Cardiac fibroblast (primary cell): ENCODE measurements around the gene PHF14.

Source experiments
- DNase-seq, 2 donors: peaks; one replicate each; pipeline versions ENCODE4 v3.0.0 to v3.0.0-alpha.2; 2010; ENCODE audit warnings: low read depth in 2 of 2
- H3K4me3 ChIP-seq, 2 donors: replicated peaks in 1 of 2; 1 replicate in 1 of 2; 2 replicates in 1 of 2; pipeline ENCODE4 v1.5.1; 2011; ENCODE audit warnings: low read depth in 2 of 2, low read length in 2 of 2, mild to moderate bottlenecking in 2 of 2, moderate library complexity in 1 of 2
- TF ChIP-seq, protein P1 (sequence below): IDR thresholded peaks from one replicate; pipeline ENCODE4 v1.5.1; 2011; ENCODE audit warnings: low read depth, mild to moderate bottlenecking, low read length, inconsistent platforms

PHF14 gene

DNA sequence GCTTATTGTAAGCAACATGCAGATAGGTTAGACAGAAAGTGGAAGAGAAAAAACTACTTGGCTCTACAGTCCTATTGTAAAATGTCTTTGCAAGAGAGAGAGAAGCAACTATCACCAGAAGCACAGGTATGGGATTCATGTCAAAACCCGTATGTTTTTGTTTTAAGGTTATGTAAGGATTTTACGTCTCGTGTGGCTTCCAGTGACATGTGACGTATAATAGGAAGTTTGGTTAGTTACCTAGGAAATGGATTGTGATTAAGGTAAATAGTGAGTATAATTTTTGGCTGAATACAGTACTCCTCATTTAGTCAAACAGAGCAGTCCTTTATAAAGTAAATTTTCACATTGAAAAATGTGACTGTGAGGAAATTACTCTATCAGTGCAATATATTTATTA lies 62.0 kb downstream of the PHF14 start:
- TF ChIP-seq, protein P1, sequence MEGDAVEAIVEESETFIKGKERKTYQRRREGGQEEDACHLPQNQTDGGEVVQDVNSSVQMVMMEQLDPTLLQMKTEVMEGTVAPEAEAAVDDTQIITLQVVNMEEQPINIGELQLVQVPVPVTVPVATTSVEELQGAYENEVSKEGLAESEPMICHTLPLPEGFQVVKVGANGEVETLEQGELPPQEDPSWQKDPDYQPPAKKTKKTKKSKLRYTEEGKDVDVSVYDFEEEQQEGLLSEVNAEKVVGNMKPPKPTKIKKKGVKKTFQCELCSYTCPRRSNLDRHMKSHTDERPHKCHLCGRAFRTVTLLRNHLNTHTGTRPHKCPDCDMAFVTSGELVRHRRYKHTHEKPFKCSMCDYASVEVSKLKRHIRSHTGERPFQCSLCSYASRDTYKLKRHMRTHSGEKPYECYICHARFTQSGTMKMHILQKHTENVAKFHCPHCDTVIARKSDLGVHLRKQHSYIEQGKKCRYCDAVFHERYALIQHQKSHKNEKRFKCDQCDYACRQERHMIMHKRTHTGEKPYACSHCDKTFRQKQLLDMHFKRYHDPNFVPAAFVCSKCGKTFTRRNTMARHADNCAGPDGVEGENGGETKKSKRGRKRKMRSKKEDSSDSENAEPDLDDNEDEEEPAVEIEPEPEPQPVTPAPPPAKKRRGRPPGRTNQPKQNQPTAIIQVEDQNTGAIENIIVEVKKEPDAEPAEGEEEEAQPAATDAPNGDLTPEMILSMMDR = no peak
- H3K4me3 ChIP-seq = no peak overlapping the region
- no peak for DNase-seq

DNA sequence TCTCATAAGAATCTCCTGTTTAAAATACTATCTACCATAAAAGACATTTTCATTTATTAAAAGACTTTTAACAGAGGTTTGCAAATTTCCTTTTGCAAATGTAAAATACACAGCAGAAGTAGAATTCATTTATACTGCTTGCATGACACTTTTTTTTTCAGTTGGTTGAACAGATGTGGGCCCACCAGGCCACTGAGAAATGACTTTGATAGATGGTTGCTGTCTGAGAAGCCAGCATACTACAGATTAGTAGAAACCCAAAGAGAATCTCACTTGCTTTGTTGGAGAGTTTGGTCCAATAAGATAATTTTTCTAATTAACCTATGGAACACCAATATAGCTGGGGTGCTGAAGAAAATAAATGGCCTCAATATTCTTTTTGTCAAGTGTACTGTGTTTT lies 66.3 kb downstream of the PHF14 start:
- DNase-seq = no peak
- TF ChIP-seq, protein P1 = no peak
- H3K4me3 ChIP-seq = no peak overlapping the region

DNA sequence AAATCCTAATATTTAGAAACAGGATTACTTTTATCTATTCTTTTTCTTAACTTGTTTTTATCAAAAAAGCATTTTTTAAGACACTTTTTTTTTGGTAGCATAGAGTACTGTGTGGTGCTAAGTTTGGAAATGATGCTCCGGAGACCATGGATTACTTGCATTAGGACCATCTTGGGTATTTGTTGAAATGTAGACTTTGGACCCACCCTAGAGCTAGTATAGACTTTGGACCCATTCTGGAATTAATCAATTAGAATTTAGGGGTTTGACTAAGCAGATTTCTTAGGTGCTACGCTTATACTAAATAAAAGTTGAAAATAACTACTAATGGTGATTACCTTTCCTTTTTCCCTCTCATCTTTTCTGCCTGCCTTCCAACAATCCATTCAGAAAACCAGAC lies 80.4 kb downstream of the PHF14 start:
- TF ChIP-seq, protein P1 = no peak
- DNase-seq = no peak
- H3K4me3 ChIP-seq = no peak overlapping the region

DNA sequence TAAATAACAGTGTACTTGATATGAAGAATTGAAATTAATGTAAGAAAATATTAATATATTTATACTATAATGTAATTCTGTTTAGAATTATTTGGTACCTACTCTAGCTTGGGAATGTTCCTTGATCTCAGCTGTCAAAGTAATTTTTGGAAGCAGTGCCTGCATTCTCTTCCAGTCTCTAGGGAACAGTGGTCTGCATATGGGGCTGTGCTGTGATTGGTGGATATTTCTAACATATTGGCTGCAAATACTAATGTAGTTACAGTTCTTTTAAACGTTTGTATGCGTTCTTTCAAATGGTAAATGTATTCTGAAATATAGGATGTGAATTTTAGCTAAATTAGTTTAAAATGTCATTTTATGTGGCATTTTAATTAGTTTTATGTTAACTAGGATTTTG lies 87.2 kb downstream of the PHF14 start:
- no peak overlapping the region for H3K4me3 ChIP-seq
- TF ChIP-seq, protein P1 = no peak
- DNase-seq = peak; percentile 39 to 47

DNA sequence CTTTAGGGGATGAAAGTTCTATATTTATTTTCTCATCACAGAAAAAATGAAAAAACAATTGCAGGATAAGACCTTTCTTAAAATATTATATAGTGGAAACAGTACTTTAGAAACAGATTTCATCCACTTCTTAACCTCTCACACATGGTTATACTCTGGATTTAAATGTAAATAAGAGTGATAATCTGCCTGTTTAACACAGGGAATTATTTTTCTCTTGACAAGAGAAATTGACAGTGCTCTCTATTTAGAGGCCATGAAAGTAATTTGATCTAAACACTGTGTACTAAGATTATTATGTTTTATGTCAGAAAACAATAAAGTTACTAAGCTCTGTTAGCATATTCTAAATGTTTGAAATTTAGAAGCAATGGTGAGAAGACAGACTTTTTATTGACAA lies 88.4 kb downstream of the PHF14 start:
- H3K4me3 ChIP-seq = no peak overlapping the region
- TF ChIP-seq, protein P1 = no peak
- DNase-seq = no peak

DNA sequence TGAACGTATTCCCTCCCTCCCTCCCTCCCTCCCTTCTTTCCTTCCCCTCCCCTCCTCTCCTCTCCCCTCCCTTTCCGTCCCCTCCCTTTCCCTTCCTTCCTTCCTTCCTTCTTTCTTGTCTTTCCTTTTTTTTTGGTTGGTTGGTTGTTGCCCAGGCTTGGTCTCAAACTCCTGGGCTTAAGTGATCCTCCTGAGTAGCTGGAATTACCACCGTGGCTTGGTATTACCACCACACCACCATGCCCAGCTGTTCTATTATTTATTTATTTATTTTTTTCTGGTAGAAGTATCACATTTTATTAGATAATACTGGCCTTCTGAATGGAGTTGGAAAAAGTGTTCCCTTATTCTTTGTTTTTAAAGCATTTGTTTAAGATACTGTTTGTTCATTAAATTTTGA lies 95.9 kb downstream of the PHF14 start:
- DNase-seq = no peak
- H3K4me3 ChIP-seq = no peak overlapping the region
- TF ChIP-seq, protein P1 = no peak

DNA sequence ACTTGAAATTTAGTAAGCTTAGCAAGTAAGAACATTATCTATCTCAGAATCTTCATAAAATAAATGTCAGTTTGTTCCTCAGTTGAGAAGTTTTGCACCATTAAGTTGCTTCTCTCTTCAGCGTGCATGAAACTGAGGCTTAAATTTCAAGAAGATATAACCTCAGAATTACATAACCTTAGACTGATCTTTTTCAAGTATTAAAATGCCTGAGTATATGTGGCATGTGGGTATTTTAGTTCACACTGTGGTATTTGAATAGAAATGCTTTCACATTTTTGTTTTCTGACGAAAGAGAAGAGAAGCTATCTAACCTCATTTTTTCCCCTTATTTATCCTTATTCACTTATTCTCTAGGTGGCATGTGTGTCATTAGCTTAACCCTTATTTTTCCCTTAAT lies 104.1 kb downstream of the PHF14 start:
- no peak for DNase-seq
- H3K4me3 ChIP-seq = no peak overlapping the region
- TF ChIP-seq, protein P1 = no peak
